GM23338 (cell line): Measurements from ENCODE around the gene DNAJC7. TPM values are rescaled to one million over a fixed set of nuclear protein-coding genes. Genes with fewer than 3 reads are reported as not detected.
A peak's percentile ranks its signal among the peaks of the same experiment; 100 is the strongest.

Experiments used
- ATAC-seq: fragments of 200-7000 bp; cut with Tn5 transposase; 3 replicates; pipeline ENCODE4 v1.9.1; 2020
- DNase-seq: peaks from one replicate; pipeline ENCODE4 v3.0.0-alpha.2; 2015; ENCODE audit warnings: low spot score
- H2AFZ ChIP-seq: fragments of 200-600 bp; sonication (generic); 2 replicates; pipeline ENCODE4 v1.8.0; 2016; ENCODE audit warnings: antibody characterized with exemption, mild to moderate bottlenecking, moderate library complexity
- H3F3A ChIP-seq: fragments of 200-600 bp; sonication (generic); replicated peaks from 2 replicates; pipeline ENCODE4 v1.8.0; 2017; ENCODE audit warnings: antibody characterized with exemption, mixed run types, low read depth
- H3K27ac ChIP-seq: fragments of 200-600 bp; sonication (generic); 2 replicates; pipeline ENCODE4 v1.6.1; 2016; ENCODE audit warnings: low read depth
- H3K27me3 ChIP-seq: fragments of 200-600 bp; sonication (generic); 2 replicates; pipeline ENCODE4 v1.8.0; 2016; ENCODE audit warnings: mild to moderate bottlenecking, mixed run types, moderate library complexity; ENCODE audit not compliant: insufficient read depth
- H3K36me3 ChIP-seq: fragments of 200-600 bp; sonication (generic); 2 replicates; pipeline ENCODE4 v1.8.0; 2016; ENCODE audit warnings: mild to moderate bottlenecking; ENCODE audit not compliant: insufficient read depth
- H3K4me1 ChIP-seq: fragments of 200-600 bp; sonication (generic); 2 replicates; pipeline ENCODE4 v1.8.0; 2016; ENCODE audit warnings: mild to moderate bottlenecking, moderate library complexity; ENCODE audit not compliant: insufficient read depth
- H3K4me2 ChIP-seq: fragments of 200-600 bp; sonication (generic); 2 replicates; pipeline ENCODE4 v1.7.1; 2017; ENCODE audit warnings: mixed run types
- H3K4me3 ChIP-seq: fragments of 200-600 bp; sonication (generic); 2 replicates; pipeline ENCODE4 v1.6.1; 2016; ENCODE audit warnings: mixed run types
- H3K79me2 ChIP-seq: fragments of 200-600 bp; sonication (generic); replicated peaks from 2 replicates; pipeline ENCODE4 v1.8.0; 2017; ENCODE audit warnings: mild to moderate bottlenecking; ENCODE audit not compliant: insufficient read depth
- H3K9me2 ChIP-seq: fragments of 200-600 bp; sonication (generic); 2 replicates; pipeline ENCODE4 v1.8.0; 2017; ENCODE audit not compliant: insufficient read depth
- H4K20me1 ChIP-seq: fragments of 200-600 bp; sonication (generic); replicated peaks from 2 replicates; pipeline ENCODE4 v1.8.0; 2017; ENCODE audit warnings: mild to moderate bottlenecking; ENCODE audit not compliant: insufficient read depth
- H3K27ac Mint-ChIP-seq: 2 replicates; pipeline ENCODE4 v1.8.0; 2020; ENCODE audit warnings: inconsistent platforms, mild to moderate bottlenecking, moderate library complexity, mixed read lengths
- H3K27me3 Mint-ChIP-seq: 3 replicates; pipeline ENCODE4 v1.8.0; 2022; ENCODE audit warnings: low read depth, mild to moderate bottlenecking, moderate library complexity, mixed read lengths, inconsistent platforms; ENCODE audit not compliant: insufficient read depth, poor library complexity
- H3K36me3 Mint-ChIP-seq: 3 replicates; pipeline ENCODE4 v1.8.0; 2021; ENCODE audit warnings: low read depth, mild to moderate bottlenecking, inconsistent platforms, moderate library complexity, mixed read lengths
- H3K4me1 Mint-ChIP-seq: 3 replicates; pipeline ENCODE4 v1.8.0; 2020; ENCODE audit warnings: mild to moderate bottlenecking, inconsistent platforms, mixed read lengths
- H3K4me3 Mint-ChIP-seq: 3 replicates; pipeline ENCODE4 v1.8.0; 2021; ENCODE audit warnings: moderate library complexity, mild to moderate bottlenecking, inconsistent platforms, mixed read lengths
- H3K9me3 Mint-ChIP-seq: 3 replicates; pipeline ENCODE4 v1.8.0; 2020; ENCODE audit warnings: moderate library complexity, mild to moderate bottlenecking, inconsistent platforms, mixed read lengths
- CREB1 ChIP-seq: fragments of 250-450 bp; sonication (Bioruptor Pico); IDR thresholded peaks from 2 replicates; pipeline ENCODE4 v1.5.0; 2020; ENCODE audit warnings: low read depth, mild to moderate bottlenecking, moderate library complexity
- CTCF ChIP-seq, 2 experiments: fragments of 200-600 bp in 1 of 2; sonication (generic) in 1 of 2; conservative IDR thresholded peaks; 2 replicates each; pipeline versions ENCODE4 v1.5.1 to v1.6.1; 2016 to 2017; ENCODE audit warnings: antibody characterized with exemption in 2 of 2, low read depth in 2 of 2, mild to moderate bottlenecking in 2 of 2, moderate library complexity in 1 of 2
- EZH2 ChIP-seq: fragments of 200-600 bp; sonication (generic); IDR thresholded peaks from one replicate; pipeline ENCODE4 v1.8.0; 2017; ENCODE audit warnings: antibody characterized with exemption, mild to moderate bottlenecking, low read depth; ENCODE audit not compliant: unreplicated experiment
- EZH2phosphoT487 ChIP-seq: fragments of 200-600 bp; sonication (generic); IDR thresholded peaks from one replicate; pipeline ENCODE4 v1.8.1; 2018; ENCODE audit warnings: antibody characterized with exemption; ENCODE audit not compliant: unreplicated experiment
- JUNB ChIP-seq: IDR thresholded peaks from one replicate; pipeline ENCODE4 v1.6.1; 2016; ENCODE audit warnings: antibody characterized with exemption; ENCODE audit not compliant: unreplicated experiment
- NANOG ChIP-seq: IDR thresholded peaks from 2 replicates; pipeline ENCODE4 v1.6.1; 2016; ENCODE audit warnings: antibody characterized with exemption, borderline replicate concordance
- POLR2AphosphoS5 ChIP-seq: IDR thresholded peaks from 2 replicates; pipeline ENCODE4 v1.6.1; 2016; ENCODE audit warnings: antibody characterized with exemption, low read depth
- STAT1 ChIP-seq: IDR thresholded peaks from one replicate; pipeline ENCODE4 v1.6.1; 2016; ENCODE audit warnings: antibody characterized with exemption; ENCODE audit not compliant: unreplicated experiment
- ZNF114 ChIP-seq: fragments of 250-450 bp; sonication (Bioruptor Pico); IDR thresholded peaks from 2 replicates; pipeline ENCODE4 v1.5.0; 2020; ENCODE audit warnings: mild to moderate bottlenecking, moderate library complexity
- ZNF331 ChIP-seq: fragments of 250-450 bp; sonication (Bioruptor Pico); IDR thresholded peaks from 2 replicates; pipeline ENCODE4 v1.5.0; 2020; ENCODE audit warnings: low read depth, mild to moderate bottlenecking, moderate library complexity
- ZNF462 ChIP-seq: fragments of 250-450 bp; sonication (Bioruptor Pico); IDR thresholded peaks from 2 replicates; pipeline ENCODE4 v1.5.0; 2020; ENCODE audit warnings: mild to moderate bottlenecking, moderate library complexity
- polyA plus RNA-seq: library from polyadenylated mRNA; unstranded; fragments of >200 nt; fragmentation: Nextera tagmentation; extraction: Ambion mirVana; gene quantifications from 2 replicates; pipeline ENCODE4 v1.2.1, GENCODE V29; 2016
- total RNA-seq: library from RNA; depleted of rRNA; stranded (reverse); fragments of >200 nt; shearing (Covaris generic); gene quantifications from 2 replicates; pipeline ENCODE4 v1.2.3, GENCODE V29; 2014
- TF ChIP-seq, protein P1 (sequence below): IDR thresholded peaks from one replicate; pipeline ENCODE4 v1.6.1; 2018; ENCODE audit warnings: antibody characterized with exemption; ENCODE audit not compliant: unreplicated experiment
- TF ChIP-seq, protein P2 (sequence below): IDR thresholded peaks from 2 replicates; pipeline ENCODE4 v1.6.1; 2016; ENCODE audit warnings: antibody characterized with exemption

DNAJC7 gene
- total and polyA plus RNA-seq, 2 experiments from 2014 or later: 139 to 141 TPM

GRCh38 chr17:42052346-42052877 is 35.2 kb upstream of the DNAJC7 start:
- TF ChIP-seq, protein P1, sequence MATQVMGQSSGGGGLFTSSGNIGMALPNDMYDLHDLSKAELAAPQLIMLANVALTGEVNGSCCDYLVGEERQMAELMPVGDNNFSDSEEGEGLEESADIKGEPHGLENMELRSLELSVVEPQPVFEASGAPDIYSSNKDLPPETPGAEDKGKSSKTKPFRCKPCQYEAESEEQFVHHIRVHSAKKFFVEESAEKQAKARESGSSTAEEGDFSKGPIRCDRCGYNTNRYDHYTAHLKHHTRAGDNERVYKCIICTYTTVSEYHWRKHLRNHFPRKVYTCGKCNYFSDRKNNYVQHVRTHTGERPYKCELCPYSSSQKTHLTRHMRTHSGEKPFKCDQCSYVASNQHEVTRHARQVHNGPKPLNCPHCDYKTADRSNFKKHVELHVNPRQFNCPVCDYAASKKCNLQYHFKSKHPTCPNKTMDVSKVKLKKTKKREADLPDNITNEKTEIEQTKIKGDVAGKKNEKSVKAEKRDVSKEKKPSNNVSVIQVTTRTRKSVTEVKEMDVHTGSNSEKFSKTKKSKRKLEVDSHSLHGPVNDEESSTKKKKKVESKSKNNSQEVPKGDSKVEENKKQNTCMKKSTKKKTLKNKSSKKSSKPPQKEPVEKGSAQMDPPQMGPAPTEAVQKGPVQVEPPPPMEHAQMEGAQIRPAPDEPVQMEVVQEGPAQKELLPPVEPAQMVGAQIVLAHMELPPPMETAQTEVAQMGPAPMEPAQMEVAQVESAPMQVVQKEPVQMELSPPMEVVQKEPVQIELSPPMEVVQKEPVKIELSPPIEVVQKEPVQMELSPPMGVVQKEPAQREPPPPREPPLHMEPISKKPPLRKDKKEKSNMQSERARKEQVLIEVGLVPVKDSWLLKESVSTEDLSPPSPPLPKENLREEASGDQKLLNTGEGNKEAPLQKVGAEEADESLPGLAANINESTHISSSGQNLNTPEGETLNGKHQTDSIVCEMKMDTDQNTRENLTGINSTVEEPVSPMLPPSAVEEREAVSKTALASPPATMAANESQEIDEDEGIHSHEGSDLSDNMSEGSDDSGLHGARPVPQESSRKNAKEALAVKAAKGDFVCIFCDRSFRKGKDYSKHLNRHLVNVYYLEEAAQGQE: no peak
- TF ChIP-seq NANOG (no peak), CREB1 (CRISPR knock-in tag) (no peak), ZNF331 (CRISPR knock-in tag) (no peak), EZH2 (no peak), POLR2AphosphoS5 (no peak), ZNF462 (no peak), JUNB (no peak), CTCF (conservative IDR thresholded peaks at IDR 0.05; ENCODE audit: low read depth in 2 of 2) (no peak), ZNF114 (CRISPR knock-in tag) (no peak), EZH2phosphoT487 (no peak), STAT1 (no peak)
- TF ChIP-seq, protein P2, sequence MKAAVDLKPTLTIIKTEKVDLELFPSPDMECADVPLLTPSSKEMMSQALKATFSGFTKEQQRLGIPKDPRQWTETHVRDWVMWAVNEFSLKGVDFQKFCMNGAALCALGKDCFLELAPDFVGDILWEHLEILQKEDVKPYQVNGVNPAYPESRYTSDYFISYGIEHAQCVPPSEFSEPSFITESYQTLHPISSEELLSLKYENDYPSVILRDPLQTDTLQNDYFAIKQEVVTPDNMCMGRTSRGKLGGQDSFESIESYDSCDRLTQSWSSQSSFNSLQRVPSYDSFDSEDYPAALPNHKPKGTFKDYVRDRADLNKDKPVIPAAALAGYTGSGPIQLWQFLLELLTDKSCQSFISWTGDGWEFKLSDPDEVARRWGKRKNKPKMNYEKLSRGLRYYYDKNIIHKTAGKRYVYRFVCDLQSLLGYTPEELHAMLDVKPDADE: no peak
- ATAC-seq (no peak), DNase-seq (no peak)
- H3K27me3 Mint-ChIP-seq: peaks cover 27% of the 10 kb centered on the region
- H3K27ac ChIP-seq: no peak overlapping the region
- H3K36me3 ChIP-seq: no peaks in the 10 kb centered on the region
- no peaks in the 10 kb centered on the region for H3K9me2 ChIP-seq
- H3K4me1 ChIP-seq: peaks cover 34% of the 10 kb centered on the region
- no peaks in the 10 kb centered on the region for H4K20me1 ChIP-seq
- H3K4me3 Mint-ChIP-seq: no peak overlapping the region; the same call in 2 of the 3 replicates
- H3K79me2 ChIP-seq: no peaks in the 10 kb centered on the region
- H3K4me1 Mint-ChIP-seq: peaks cover 54% of the 10 kb centered on the region
- H3K4me2 ChIP-seq: no peak overlapping the region
- no peaks in the 10 kb centered on the region for H3K36me3 Mint-ChIP-seq
- H2AFZ ChIP-seq: no peak overlapping the region
- H3K27me3 ChIP-seq: no peaks in the 10 kb centered on the region
- 0 out of 2 replicates have a peak overlapping the region, but pooled peaks have one; percentile 12 for H3K27ac Mint-ChIP-seq
- no peak overlapping the region for H3K4me3 ChIP-seq
- H3K9me3 Mint-ChIP-seq: no peaks in the 10 kb centered on the region
- 0 out of 2 replicates have a peak, but pooled peaks cover 7% of the 10 kb centered on the region for H3F3A ChIP-seq
